AG09319 (cell line): ENCODE data around the gene MED15.

Source experiments
- DNase-seq: peaks from one replicate; pipeline ENCODE4 v3.0.0-alpha.2; 2010; ENCODE audit warnings: low read depth; ENCODE audit errors: extremely low read depth
- TF ChIP-seq, protein P1 (sequence below): IDR thresholded peaks from 2 replicates; pipeline ENCODE4 v1.5.1; 2011; ENCODE audit warnings: low read depth, mild to moderate bottlenecking, inconsistent platforms, low read length, moderate library complexity

The MED15 gene

DNA sequence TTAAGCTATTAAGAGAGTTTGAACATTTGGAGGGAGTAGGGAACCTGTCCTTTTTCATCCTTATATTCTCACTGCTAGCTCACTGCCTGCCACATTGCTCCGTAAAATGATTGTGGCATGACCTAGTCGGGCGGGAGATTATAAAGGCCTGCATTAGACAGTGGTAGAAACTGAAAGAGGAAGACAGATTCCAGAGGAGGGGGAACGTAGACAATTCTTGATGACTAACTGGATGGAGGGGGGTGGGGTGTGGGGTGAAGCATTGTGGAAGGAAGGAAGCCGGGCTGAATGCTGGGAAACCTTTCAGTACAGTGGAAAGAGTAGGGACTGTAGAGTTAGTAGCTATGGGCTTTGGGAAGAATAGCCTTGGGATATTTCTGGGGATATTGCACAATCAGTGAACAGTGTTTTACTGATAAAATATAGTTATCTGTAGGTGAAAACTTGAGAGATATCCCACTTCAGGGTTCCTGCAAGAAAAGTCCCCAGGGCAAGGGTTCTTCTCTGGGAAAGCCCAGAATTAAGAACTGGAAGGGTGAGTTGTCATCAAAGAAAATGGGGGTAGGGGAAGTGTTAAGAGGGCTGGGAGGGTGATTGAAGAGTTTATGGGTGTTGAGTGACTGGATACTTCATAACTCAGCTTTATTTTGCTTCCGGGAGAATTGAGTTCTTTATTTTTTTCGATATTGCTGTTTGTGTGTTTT, 2.1 kb downstream of the MED15 start:
- peak; percentile 72 for DNase-seq
- TF ChIP-seq, protein P1, sequence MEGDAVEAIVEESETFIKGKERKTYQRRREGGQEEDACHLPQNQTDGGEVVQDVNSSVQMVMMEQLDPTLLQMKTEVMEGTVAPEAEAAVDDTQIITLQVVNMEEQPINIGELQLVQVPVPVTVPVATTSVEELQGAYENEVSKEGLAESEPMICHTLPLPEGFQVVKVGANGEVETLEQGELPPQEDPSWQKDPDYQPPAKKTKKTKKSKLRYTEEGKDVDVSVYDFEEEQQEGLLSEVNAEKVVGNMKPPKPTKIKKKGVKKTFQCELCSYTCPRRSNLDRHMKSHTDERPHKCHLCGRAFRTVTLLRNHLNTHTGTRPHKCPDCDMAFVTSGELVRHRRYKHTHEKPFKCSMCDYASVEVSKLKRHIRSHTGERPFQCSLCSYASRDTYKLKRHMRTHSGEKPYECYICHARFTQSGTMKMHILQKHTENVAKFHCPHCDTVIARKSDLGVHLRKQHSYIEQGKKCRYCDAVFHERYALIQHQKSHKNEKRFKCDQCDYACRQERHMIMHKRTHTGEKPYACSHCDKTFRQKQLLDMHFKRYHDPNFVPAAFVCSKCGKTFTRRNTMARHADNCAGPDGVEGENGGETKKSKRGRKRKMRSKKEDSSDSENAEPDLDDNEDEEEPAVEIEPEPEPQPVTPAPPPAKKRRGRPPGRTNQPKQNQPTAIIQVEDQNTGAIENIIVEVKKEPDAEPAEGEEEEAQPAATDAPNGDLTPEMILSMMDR = no peak

DNA sequence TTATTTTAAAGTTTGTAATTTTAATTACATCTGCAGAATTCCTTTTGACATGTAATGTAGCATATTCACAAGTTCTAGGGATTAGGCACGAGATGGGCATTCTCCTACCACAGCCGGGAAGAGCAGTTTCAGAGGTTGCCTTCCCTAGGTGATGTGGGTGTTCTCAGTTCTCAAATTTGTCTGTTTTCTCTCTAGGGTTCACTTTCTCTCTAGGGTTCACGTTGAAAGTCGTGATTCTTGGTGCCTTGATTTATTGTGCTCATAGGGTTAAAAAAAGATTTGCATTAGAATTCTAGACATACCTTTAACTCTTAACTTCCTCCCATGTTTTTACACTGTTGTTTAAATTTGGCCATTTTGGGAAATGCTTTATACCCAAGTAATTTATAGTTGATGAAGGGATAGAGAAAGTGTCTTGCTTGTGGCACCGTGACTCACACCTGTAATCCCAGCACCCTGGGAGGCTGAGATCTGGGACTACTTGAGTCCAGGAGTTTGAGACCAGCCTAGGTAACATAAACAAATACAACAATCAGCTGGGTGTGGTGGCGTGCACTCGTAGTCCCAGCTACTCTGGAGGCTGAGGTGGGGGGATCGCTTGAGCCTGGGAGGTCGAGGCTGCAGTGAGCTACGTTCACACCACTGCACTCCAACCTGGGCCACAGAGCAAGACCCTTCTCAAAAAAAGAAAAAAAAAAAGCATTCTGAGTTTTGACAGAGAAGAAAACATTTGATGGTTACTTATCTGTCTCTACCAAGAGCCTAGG, 3.6 kb downstream of the MED15 start:
- no peak for DNase-seq
- TF ChIP-seq, protein P1 = no peak

DNA sequence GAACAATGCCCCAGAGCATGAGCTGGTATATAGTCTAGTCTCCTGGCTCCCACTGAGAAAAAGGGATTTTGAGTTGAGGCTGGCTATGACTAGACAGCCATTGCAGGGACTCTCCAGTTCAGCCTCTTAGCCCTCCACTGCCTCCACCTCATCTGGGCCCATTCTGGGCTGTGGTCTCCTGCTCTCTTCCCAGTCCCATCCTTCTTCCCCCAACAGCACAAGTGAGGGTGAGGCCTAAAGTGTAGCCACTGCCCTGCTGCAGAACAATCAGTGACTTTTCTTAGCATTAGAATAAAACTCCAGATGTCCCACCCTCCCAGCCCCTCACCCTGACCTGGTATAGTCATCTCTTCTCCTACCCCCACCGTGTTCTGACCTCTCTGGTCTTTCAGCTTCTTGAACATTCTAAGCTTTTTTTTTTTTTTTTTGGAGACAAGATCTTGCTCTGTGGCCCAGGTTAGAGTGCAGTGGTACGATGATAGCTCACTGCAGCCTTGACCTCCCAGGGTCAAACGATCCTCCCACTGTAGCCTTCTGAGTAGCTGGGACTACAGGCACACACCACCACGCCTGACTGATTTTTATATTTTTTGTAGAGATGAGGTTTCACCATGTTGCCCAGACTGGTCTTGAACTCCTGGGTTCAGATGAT, 4.3 kb downstream of the MED15 start:
- no peak for DNase-seq
- TF ChIP-seq, protein P1 = no peak

DNA sequence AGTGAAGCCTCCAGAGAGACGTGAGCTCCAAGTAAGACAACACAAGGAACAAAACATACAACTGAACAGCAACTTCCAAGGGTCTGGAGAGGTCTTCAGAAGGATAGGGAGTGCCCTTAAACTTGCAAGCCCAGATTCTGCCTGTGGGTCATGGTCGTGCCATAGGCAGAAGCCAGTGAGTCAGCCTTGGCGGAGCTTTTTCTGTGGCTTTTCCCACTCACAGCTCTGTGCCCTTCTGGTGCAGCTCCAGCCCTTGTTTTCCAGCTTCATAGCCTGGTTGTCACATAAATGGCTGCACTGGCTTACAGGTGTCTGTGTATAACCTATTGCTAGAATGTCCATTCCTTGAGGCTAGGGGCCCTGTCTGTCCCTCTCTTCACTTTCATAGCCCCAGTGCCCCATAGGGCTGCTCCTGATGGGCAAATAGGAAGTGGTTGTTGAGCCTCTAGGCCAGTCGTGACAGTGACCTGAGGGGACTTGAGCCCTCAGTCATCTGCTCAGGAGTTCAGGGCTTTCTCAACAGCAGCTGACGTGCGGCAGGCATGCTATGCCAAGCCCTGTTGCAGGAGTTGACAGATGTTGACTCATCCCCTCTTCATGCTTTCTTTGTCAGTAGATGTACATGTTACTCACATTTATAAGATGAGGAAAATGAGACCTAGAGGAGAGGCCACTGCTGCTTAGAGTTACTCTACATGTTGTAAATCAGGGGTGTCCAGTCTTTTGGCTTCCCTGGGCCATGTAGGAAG, 7.4 kb downstream of the MED15 start:
- DNase-seq = peak; percentile 59
- TF ChIP-seq, protein P1 = no peak

DNA sequence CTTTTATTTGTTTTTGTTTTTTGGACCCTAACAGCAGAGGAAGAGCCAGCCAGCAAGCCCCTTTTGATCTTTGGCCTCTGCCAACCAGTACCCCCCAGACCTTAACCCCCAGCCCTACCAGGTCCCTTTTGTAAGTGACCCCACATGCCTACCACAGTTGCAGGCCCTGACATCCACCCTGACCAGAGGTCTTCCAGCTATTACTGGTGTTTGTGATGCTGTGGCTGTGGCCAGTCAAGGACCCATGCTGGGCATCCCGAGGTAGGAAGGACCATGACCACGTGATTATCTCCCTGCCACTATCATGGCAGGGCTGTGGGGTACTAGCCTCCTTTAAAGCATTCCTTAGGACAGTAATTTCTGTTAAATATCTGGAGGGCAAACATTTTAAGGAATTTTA, 9.0 kb downstream of the MED15 start:
- DNase-seq = no peak
- TF ChIP-seq, protein P1 = no peak

DNA sequence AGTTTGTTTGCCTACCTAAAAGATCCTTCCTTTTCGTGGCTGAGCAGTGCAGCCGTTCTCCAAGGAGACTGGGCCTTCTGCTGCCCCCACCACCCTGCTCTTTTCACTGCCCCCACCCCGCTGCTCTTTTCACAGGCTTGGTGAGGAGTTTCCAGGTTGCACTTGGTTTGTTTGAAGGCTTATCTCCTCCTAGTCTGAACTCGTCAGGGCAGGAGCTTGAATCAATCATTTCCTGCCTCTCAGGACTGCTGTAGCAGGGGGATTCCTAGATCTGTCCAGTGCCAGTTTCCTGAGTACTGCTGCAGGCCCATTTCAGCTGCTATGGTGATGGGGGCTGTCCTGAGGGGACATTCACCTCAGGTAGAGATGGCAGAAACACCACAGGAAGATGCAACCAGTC, 10.0 kb downstream of the MED15 start:
- no peak for DNase-seq
- TF ChIP-seq, protein P1 = no peak
